T-helper 9 cell (primary cell): ENCODE results near the gene TGFBR2.
A peak's percentile ranks its signal among the peaks of the same experiment; 100 is the strongest.

ENCODE experiments used
- DNase-seq: peaks from one replicate; pipeline ENCODE4 v3.0.0-alpha.2; 2020

TGFBR2 gene

GRCh38 chr3:30604093-30604492 lies 2.3 kb upstream of the TGFBR2 start:
- DNase-seq, result no peak

DNA sequence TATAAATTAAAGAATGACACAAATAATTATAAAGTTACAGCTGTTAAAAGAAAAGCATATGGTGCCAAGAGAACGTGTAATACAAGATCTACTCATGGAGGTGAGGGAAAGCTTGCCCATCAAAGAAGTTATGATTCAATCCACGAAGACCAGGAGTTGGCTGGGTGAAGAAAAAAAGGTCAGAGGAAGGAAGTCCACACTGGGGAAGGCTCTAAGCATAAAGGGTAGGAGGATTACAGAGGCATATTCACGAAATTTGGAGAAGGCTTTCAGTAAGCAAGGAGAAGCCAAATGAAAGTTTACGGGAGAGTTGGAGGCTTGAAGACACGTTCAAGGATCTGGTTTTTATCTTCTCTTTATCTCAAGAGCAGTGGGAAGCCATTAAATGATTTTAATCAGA lies 1.8 kb upstream of the TGFBR2 start:
- DNase-seq, result no peak

GRCh38 chr3:30605005-30605404 lies 1.4 kb upstream of the TGFBR2 start:
- no peak for DNase-seq

GRCh38 chr3:30605706-30606300 lies 598 bp upstream of the TGFBR2 start:
- DNase-seq, result no peak

DNA sequence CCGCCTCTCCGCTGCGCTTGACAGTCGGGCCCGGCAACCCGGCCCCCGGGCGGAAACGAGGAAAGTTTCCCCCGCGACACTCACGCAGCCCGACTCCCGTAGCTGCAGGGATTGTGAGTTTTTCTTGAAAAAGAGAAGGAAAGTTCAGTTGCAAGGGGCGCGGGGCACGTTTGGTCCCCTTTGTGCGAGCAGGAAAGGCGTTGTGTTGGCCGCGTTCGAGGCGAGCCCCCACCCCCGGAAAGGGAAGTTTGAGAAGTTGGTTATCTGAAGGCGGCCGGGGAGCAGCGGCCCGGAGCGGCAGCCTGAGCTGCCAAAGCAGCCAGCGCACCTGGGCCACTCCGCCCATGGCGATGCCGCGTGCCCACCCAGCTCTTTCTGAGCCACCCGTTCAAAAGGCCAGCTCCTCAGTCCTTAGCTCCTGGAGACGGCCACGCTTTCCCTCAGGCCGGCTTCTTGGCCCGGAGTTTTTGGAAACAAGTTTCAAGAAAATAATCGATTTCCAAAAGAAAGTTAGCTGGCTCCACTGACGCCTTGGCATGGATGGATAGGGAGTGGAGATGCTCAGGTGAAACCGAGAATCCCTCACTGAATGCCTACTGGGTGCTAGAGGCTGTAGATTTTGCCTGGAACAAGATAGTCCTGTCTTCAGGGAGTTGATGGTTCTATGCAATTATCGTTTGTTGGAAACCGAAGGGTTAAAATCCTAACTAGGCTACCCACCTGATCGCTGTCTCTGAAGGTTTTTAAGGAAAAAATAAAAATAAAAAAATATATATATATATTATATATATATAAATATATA lies 832 bp downstream of the TGFBR2 start:
- peak; percentile 50 for DNase-seq

DNA sequence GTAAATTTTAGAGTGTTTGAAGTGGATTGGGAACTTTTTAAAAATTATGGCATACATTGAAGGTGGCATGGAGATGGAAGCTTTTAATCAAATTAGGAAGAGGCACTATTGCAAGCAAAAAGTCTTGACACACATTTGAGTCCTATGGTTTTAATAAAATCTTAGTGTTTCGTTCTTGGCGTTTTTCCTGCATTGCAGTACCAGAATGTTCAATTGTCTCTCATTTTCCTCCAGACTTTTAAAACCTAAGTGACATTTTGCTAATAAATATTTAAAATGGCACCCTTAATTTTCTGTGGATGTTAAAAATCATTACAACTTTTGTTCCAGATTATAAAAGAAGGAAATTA lies 2.2 kb downstream of the TGFBR2 start:
- no peak for DNase-seq

DNA sequence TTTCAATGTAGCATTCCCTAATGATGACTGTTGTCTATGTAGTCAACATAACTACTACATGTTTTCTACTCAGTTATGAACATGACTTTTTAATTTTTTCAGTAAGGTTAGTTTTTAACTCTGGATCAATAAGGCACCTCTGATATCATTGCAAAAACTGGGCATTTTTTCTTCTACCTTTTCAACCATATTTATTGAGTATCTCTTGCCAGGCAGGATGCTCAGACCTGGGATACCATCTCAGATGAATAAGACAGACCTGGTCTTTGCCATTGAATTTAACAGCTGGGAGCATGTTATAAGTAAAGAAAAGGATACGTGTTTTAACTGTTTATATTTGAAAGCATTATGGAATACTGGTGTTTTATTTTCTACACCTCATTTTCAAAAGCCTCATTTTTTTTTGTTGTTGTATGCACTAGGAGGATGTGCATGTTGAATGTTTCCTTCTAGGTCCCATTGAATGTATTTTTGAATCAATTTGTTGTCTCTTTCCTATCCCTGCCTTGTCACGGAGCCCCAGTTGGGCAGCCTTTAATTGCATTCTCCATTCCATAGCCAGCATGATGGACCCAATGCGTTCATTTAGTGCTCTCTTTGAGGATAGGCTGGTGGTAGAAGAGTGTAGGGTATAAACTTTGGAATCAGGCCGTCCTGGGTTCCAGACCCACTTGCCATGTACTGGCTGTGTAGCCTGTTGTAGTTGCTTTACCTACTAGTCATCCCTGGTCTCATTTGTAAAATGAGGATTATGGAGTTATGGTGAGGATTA lies 3.7 kb downstream of the TGFBR2 start:
- DNase-seq, result no peak

DNA sequence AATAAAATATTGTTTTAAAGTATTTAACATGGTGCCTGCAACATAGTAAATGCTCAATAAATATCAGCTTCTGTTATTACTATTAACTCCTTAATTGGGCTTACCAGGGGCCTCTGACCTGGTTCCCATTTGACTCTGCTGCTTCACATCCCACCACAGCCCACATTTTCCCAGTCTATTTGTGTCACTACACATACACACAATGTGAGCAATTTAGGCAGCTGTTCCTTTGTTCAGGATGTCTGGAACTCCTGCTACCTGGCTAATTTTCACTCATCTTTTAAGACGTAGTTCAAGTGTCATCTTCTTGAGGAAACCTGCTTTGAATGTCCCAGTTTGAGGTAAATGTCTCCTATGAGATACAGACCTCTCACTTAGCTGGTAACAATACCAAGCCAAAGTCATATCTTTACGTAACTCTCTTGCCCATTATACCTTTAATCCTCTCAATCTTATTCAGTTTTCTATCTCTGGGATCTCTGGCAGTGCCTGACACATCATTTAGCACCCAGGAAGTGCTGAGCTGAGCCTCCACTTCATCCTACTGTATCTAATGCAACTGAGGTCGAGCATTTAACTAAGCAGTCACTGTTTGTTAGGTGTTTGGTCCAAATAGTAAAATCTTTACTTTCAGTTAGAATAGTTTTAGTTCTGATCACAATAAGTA lies 4.4 kb downstream of the TGFBR2 start:
- DNase-seq, result no peak

DNA sequence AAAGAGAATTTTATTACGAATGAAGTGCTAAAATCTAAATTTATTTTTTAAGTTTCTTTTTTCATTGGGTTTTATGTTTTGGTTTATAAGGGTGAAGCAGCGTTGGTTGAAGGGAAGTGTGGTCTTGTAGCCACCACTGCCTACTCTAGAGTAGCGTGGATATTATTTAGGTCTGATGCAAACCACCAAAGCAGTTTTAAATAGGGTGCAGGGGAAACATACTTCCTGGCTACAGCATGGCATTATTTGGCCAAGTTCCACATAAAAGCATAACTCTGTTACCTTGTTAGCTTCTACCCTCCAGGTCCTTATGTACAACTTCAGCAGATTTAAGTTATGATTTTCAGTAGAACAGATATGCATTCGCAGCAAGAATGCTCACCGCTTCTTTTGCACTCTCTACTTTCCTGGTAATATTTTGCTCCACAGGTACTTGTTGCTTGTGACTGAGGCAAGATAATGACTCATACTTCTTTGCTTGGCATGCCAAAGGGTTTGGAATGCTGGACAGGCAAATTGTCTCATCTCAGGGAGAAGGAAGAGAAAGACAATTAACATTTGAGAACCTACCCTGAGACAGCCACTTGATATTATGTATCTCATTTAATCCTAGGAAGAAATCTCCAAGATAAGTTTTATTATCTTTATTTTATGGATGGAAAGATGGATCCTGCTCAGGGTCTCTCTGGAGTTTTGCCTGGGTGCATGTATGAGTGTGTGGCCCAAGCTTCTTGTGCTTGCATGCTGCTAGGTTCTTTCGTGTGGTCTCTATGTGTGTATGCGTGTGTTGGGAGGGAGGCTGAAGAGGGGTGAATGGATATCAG lies 5.4 kb downstream of the TGFBR2 start:
- no peak for DNase-seq

- no peak for DNase-seq
Measured at GRCh38 chr3:30612437-30613132, 6.2 kb downstream of the TGFBR2 start.

DNA sequence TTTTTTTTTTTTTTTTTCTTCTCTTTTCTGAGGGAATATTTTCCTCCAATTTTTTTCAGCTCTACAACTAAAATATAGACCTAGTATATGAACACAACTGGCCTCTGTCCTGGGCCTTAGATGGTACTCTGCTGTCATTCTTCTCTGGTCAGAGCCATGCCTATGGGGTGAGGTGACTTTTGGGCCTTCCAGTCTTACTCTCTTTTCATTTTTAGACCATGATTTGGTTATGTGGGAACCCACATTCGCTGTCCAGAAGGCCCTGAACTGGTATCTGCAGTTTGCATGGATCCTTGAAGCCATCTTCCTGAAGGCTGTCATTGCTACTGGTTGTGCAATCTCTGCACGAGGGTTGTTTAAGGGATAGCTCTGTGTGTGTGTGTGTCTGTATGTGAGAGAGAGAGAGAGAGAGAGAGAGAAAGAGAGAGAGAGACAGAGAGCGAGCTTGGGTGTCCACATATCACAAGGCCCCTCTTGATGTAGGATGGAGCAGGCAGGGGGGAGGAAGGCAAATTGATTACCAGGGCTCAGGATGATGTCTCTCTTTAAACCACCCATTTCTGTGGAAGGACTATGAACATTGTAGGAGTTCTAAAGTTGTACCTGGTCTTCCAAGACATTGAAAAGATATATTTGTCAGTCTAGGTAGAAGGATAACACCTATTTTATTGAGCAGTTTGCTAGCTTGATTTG lies 6.9 kb downstream of the TGFBR2 start:
- no peak for DNase-seq

- no peak for DNase-seq
Measured at GRCh38 chr3:30614373-30614772, 8.0 kb downstream of the TGFBR2 start.

- DNase-seq, result no peak
Measured at GRCh38 chr3:30614943-30615342, 8.5 kb downstream of the TGFBR2 start.

- DNase-seq, result no peak
Measured at GRCh38 chr3:30615615-30616346, 9.4 kb downstream of the TGFBR2 start.

DNA sequence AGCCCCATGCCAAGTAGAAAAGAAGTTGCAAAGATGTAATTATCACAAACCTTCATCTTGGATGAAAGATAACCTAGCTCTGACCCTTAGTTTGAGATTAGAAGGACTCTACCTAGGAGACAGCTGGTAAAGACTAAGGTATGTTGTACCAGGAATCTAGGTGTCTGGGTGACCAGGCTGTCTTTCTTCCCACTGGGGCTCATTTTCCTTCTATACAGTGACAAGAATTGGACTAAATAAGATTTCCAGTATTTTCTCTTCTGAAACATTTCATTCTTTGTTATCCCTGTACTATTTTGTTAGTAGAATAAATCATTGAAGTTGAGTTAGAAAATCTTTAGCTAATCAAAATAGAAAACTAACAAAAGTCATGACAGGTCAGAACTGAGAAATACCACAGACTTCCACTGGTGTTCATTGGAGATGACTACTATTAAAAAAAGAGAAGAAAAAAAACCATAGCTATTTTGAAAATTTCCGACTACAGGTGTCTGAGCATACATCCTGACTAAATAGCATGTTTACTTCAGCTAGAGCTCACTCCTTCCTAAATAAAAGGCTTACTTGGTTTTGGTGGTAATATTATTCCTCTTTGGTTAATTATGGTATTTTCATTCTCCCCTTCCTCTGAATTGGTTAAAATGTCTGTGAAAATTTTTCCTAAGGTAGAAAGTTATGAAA lies 10.1 kb downstream of the TGFBR2 start:
- DNase-seq, result no peak

GRCh38 chr3:30617069-30617468 lies 10.7 kb downstream of the TGFBR2 start:
- no peak for DNase-seq

DNA sequence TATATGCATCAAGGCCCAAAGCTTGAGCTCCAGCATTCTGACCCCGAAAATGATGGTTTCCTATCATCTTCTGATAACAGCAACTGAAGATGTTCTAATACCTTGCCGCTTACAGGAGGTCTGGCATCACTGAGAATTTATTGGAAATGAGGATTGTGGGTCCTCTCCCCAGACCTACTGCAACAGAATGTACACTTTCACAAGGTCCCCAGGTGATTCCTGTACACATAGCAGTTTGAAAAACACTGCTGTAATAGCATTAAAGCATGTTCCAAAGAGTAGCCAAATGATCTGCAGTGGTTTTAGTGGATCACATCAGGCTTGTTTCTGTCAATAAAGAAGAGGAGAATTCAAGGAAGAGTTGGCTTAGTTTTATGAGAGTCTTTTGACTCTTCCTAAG lies 11.3 kb downstream of the TGFBR2 start:
- DNase-seq, result no peak

- no peak for DNase-seq
Measured at GRCh38 chr3:30618526-30618925, 12.1 kb downstream of the TGFBR2 start.

- DNase-seq, result no peak
Measured at GRCh38 chr3:30619318-30619717, 12.9 kb downstream of the TGFBR2 start.
